Effector CD8-positive, alpha-beta T cell (primary cell): Measurements from ENCODE around the gene RER1.

Experiments
- DNase-seq: peaks from one replicate; lab custom pipeline; 2025; lab: John Stamatoyannopoulos, UW

The RER1 gene

GRCh38 chr1:2375923-2376260, 15.7 kb upstream of the RER1 start:
- no peak for DNase-seq

- DNase-seq = no peak
These were observed 15.3 kb upstream of the RER1 start for GRCh38 chr1:2376261-2376741.

GRCh38 chr1:2376931-2377672, 14.5 kb upstream of the RER1 start:
- DNase-seq = no peak

- DNase-seq = no peak
These were observed 13.7 kb upstream of the RER1 start for GRCh38 chr1:2377751-2378440.

GRCh38 chr1:2378441-2378851, 13.2 kb upstream of the RER1 start:
- no peak for DNase-seq

DNA sequence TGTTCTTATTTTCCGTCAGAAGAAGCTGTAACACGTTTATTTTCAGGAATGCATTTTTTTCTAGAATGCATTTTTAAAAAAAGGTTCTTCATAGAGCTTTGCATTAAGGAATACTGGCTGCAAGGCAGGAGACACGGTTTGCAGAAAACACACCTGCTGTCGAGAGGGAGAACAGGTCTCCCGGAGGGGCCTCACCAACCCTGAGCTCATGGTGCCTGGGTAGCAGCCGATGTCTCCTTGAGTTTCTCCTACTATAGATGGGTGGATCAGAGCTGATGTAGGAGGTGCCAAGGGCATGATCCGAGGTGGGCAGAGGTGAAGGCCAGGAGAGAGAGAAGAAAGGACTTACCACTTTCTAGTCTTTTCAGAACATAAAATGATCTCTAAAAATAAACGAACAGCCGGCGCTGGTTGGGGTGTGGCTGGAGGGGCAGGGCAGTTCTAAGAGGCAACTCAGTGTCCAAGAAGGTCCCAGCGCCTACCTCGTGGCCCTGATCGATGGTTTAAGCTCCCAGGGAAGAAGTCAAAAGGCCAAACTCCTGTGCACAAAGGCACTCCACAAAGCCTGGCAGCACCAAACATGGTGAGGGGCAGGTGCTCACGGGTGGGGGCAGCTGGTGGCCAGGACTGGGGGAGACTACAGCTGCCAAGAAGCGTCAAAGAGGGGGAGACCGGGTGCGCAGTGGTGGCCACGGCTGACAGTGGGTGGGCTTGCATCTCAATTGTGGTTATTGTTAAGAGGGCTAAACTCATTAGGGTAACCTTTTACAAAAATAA, 12.5 kb upstream of the RER1 start:
- DNase-seq = no peak

GRCh38 chr1:2379733-2380404, 11.8 kb upstream of the RER1 start:
- no peak for DNase-seq

- DNase-seq = no peak
These were observed 10.6 kb upstream of the RER1 start for GRCh38 chr1:2380816-2381591.

GRCh38 chr1:2381741-2382620, 9.7 kb upstream of the RER1 start:
- peak; percentile 55 for DNase-seq

DNA sequence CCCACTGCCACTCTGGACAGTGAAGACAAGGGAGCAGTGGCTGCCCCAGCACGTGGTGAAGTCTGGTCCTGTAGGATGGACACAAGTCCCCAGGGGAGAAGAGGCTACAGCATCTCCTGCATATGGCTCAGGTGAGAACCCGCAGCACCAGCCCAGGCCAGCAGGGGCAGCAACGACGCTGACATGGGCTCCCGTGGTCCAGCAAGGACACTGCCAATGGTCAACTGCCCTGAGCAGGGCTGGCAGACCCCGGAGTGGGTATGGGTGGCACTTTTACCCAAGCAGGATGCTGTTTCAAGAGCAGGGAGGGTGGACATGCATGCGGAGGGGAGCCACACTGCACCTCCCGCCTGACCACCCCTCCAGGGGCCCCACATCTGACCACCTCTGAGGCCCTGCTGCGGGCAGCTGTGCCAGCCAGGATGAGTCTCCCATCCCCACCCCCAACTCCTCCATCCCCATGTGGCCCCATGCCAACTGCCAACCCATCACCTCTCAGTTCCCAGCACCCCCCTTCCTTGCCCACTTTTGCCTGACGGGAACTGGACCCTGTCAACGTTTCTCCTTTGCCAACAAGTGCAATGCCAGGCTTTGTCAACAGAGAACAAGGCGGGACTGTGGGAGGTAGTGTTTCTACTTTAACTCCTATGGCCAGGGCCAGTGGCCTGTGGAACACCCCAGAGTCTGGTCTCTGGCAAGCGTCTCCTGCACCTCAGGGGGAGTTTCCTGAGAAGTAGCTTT, 8.8 kb upstream of the RER1 start:
- no peak for DNase-seq

- no peak for DNase-seq
These were observed 8.1 kb upstream of the RER1 start for GRCh38 chr1:2383576-2383975.

GRCh38 chr1:2384130-2384860, 7.3 kb upstream of the RER1 start:
- no peak for DNase-seq

DNA sequence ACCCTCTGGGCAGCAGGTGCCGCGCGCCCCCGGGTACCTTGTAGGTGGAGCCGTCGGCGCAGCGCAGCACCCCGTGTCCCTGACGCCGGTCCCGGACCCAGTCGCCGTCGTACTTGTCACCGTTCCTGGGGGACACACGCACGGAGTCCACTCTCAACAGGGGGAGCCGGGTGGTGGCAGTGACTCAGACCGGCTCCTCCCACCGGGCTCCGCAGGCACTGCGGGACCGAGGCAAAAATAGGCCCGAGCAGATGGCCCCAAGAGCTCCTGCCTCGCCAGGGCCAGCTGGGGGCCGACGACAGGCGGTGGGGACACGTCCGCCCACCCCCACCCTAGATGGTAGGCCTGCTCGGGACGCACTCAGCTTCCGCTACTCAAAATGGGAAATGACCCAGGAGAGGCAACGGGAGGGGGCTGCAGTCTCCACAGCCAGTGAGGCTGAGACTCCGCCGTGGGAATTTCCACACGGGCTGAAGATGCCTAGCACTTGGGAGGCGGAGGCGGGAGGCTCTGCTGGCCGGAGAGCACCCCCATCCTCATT, 6.6 kb upstream of the RER1 start:
- no peak for DNase-seq

DNA sequence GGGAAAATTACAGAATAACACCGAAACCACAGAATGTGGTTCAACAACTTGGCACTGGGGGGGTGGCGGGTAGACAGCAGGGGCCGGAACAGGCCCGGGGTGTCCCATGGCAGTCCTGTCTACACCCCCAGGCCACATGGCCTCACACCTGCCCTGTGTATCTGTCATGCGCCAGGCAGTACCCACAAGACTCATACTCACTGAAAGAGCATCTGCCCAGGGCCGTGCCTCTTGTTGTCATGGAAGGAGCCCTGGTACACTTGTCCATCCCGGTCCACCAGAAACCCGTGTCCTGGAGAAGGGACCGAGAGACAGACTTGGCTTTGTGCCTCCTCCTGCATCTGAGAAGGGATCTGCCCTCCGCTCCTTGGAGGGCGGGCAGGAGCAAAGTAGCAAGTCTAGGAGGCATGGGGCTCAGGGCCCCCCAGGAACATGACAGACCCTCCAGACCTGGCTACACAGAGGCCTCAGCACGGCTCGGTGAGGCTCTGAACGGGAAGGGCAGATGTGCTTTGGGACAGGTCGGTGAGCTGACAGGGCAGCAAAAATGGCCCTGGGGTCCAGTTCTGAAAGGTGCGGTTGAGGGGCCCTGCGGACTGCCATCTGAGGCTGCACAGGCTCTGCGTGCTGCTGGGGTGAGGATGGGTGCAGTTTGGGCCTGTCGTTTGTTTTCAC, 5.9 kb upstream of the RER1 start:
- no peak for DNase-seq

DNA sequence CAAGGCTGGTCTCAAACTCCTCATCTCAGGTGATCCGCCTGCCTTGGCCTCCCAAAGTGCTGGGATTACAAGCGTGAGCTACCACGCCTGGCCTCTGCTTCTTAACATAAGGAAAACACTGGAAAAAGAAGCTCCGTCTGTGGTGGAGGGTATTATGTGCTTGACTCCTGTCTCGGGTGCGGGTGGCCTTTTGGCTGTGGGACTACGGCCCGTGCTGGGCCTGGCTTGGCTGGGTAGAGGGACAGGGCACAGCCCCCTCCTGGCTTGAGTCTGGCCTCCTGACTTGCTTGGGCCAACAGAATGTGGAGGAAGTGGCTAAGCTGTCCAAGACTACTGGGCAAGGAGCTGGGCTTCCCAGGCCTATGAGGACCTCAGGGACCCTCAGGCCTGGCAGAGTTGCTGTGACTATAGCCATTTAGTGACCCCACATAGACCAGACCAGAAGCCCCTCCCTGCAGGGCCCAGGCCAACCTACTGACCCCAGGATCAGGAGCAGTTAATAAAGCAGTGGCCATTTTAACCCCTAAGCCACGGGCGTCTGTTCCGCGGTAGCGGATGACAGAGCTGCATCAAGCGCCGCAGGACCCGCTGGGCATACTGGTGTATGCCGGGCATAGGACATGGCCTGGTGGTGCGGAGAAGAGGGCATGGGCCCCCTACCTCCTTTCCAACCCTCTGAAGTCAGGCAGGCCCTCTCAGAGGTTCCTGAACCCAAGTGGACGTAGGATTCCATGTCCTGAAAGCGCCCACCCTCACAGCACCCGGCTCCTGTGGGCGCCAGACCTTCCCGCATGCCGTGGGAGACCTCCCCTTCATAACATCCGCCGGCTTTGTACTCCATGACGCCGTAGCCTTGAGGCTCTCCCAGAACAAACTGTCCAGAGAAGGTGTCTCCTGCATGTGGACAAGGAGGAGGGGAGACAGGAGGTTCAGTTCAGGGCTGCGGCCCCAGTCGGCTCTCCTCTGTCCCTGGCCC, 4.7 kb upstream of the RER1 start:
- no peak for DNase-seq

GRCh38 chr1:2388004-2388913, 3.4 kb upstream of the RER1 start:
- no peak for DNase-seq
